OCI-LY3 (cell line): ENCODE measurements around the gene ABTB2.

Source experiments
- CTCF ChIP-seq: fragments of 200-600, 300-600 bp; sonication (generic); IDR thresholded peaks from 2 replicates; pipeline ENCODE4 v1.5.1; 2014; ENCODE audit warnings: antibody characterized with exemption, low read length, low read depth
- EZH2phosphoT487 ChIP-seq: fragments of 200-600 bp; shearing (Covaris generic); IDR thresholded peaks from 2 replicates; pipeline ENCODE4 v1.6.1; 2018; ENCODE audit warnings: antibody characterized with exemption, mixed run types, low read depth

DNA sequence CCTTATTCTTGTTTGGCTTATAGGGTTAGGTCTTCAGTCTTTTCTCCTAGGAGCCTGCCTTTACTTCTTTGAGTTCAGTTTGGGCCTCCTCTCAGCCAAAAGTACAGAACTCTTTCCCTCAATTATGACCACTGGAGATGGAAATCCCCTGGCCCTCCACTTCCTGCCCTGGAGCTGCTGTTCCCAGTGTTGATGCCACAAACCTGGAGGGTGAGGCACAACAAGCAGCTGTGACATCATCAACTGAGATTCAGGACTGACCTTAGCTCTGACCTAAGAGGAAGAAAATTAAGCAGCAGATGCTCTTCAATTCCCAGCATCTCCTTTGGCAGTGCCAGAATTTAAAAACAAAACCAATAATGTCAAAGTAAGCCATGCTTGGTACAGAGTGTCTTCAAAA lies 3.0 kb downstream of the ABTB2 start:
- no peak for TF ChIP-seq CTCF
- no peak for TF ChIP-seq EZH2phosphoT487
